Keratinocyte (primary cell): ENCODE measurements around the gene SNPH. TPM values are rescaled to one million over a fixed set of nuclear protein-coding genes. Genes with fewer than 3 reads are reported as not detected.

Experiments used
- DNase-seq: peaks from one replicate; pipeline ENCODE4 v3.0.0-alpha.2; 2011; ENCODE audit warnings: low read depth, missing footprints, low spot score
- FAIRE-seq: peaks from 2 replicates; lab custom pipeline; 2011; peaks lifted over from hg19 to GRCh38; lab: Jason Lieb, UNC
- H2AFZ ChIP-seq: 2 replicates; pipeline ENCODE4 v1.6.0; 2012; ENCODE audit warnings: low read length, control low read depth, inconsistent platforms; ENCODE audit not compliant: control insufficient read depth
- H3K27ac ChIP-seq: 2 replicates; pipeline ENCODE4 v1.5.1; 2011; ENCODE audit warnings: low read length; ENCODE audit not compliant: control insufficient read depth, insufficient read depth
- H3K27me3 ChIP-seq: 3 replicates; pipeline ENCODE4 v1.6.0; 2011; ENCODE audit warnings: low read length; ENCODE audit not compliant: control insufficient read depth, insufficient read depth; ENCODE audit errors: extremely low read depth
- H3K36me3 ChIP-seq, 2 experiments: 2 replicates in 1 of 2; 3 replicates in 1 of 2; pipeline ENCODE4 v1.5.1; 2011; ENCODE audit warnings: low read length in 2 of 2, mild to moderate bottlenecking in 1 of 2; ENCODE audit not compliant: control insufficient read depth in 2 of 2, insufficient read depth in 2 of 2; ENCODE audit errors: extremely low read depth in 1 of 2
- H3K4me1 ChIP-seq: 3 replicates; pipeline ENCODE4 v1.5.1; 2011; ENCODE audit warnings: low read length; ENCODE audit not compliant: control insufficient read depth, insufficient read depth; ENCODE audit errors: extremely low read depth
- H3K4me2 ChIP-seq: 3 replicates; pipeline ENCODE4 v1.6.0; 2011; ENCODE audit warnings: low read depth, low read length; ENCODE audit not compliant: control insufficient read depth, insufficient read depth; ENCODE audit errors: extremely low read depth
- H3K4me3 ChIP-seq, 3 experiments: fragments of 200-600 bp in 1 of 3; sonication (generic) in 1 of 3; 2 replicates in 2 of 3; 3 replicates in 1 of 3; pipeline ENCODE4 v1.5.1; 2011 to 2016; ENCODE audit warnings: low read length in 3 of 3, mild to moderate bottlenecking in 3 of 3, control low read depth in 2 of 3, inconsistent platforms in 1 of 3, low read depth in 1 of 3, mixed read lengths in 1 of 3, mixed run types in 1 of 3, moderate library complexity in 1 of 3; ENCODE audit not compliant: control insufficient read depth in 2 of 3, insufficient read depth in 2 of 3; ENCODE audit errors: extremely low read depth in 1 of 3
- H3K79me2 ChIP-seq: 2 replicates; pipeline ENCODE4 v1.6.0; 2012; ENCODE audit warnings: low read length; ENCODE audit not compliant: control insufficient read depth, insufficient read depth
- H3K9ac ChIP-seq: 3 replicates; pipeline ENCODE4 v1.6.0; 2011; ENCODE audit warnings: low read length; ENCODE audit not compliant: control insufficient read depth, insufficient read depth; ENCODE audit errors: extremely low read depth
- H3K9me1 ChIP-seq: 3 replicates; pipeline ENCODE4 v1.6.0; 2011; ENCODE audit warnings: low read length; ENCODE audit not compliant: control insufficient read depth, insufficient read depth; ENCODE audit errors: extremely low read depth
- H3K9me3 ChIP-seq: 2 replicates; pipeline ENCODE4 v1.5.1; 2012; ENCODE audit warnings: low read depth, low read length; ENCODE audit not compliant: control insufficient read depth
- H4K20me1 ChIP-seq: 3 replicates; pipeline ENCODE4 v1.6.0; 2011; ENCODE audit warnings: low read length; ENCODE audit not compliant: control insufficient read depth, insufficient read depth; ENCODE audit errors: extremely low read depth
- EZH2 ChIP-seq: IDR thresholded peaks from one replicate; pipeline ENCODE4 v1.6.1; 2012; ENCODE audit warnings: inconsistent platforms, mild to moderate bottlenecking, low read length, moderate library complexity
- dilution Hi-C: fragments of 300-500 bp; cut with MboI; formaldehyde crosslinking; loops from one replicate; pipeline ENCODE4 v1.7.0; 2020; ENCODE audit warnings: low sequenced_read_pairs; ENCODE audit not compliant: extremely low pct_ligation_motif_present
- polyA plus RNA-seq, 5 experiments: library from polyadenylated mRNA; depleted of rRNA in 3 of 5; stranded (reverse) in 3 of 5; stranded (forward) in 1 of 5; unstranded in 1 of 5; fragments of >200 nt; gene quantifications; 1 replicate in 1 of 5; 2 replicates in 3 of 5; 3 replicates in 1 of 5; pipeline versions ENCODE4 v1.2.1 to v1.2.3, GENCODE V29; 2011 to 2012; ENCODE audit warnings: missing spikeins in 2 of 5, low read depth in 1 of 5, low replicate concordance in 1 of 5
- TF ChIP-seq, protein P1 (sequence below), 3 experiments: IDR thresholded peaks in 1 of 3; conservative IDR thresholded peaks in 1 of 3; optimal IDR thresholded peaks in 1 of 3; 2 replicates in 2 of 3; 3 replicates in 1 of 3; pipeline versions ENCODE3 to v1.5.1; 2011; ENCODE audit warnings: low read length in 3 of 3, mild to moderate bottlenecking in 3 of 3, moderate library complexity in 2 of 3, control low read depth in 1 of 3, inconsistent platforms in 1 of 3; ENCODE audit not compliant: insufficient read depth in 2 of 3; ENCODE audit errors: extremely low read depth in 1 of 3

SNPH gene
- polyA plus RNA-seq, 1 donor (not counting 4 experiments of a cell fraction or from before 2014, with no cell fraction given) = 1.3 TPM

DNA sequence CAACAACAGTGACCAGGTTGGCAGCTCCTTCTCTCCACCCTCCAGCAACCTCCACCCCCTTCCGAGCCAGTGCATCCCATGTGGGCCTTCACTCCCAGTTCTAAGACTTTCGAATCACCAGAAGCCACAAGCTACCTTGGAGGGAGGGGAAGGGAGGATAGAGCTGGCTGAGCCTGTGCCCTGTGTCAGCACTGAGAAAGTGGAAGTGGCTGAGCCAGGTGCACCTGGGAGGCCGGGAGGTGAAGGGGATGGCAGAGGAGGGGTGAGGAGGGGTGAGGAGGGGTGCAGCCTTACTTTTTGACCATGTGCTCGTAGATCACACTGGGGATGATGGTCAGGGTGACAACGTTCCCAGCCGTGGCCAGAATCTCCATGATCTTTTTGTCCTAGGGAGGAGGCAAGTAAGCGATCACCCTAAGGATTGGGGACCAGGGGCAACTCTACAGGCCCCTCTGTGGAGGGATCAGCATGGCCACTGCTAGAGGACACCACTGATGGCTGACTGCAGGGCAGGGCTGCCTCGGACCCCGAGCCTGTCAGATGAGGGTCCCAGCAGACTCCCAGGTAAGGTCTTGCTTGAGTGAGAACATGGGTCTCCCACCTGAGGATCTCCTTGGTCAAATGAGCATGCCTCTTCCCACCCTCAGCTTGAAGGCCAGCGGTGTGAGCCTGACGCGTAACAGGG is 44.6 kb downstream of the SNPH start:
- TF ChIP-seq EZH2 = no peak
- TF ChIP-seq, protein P1, sequence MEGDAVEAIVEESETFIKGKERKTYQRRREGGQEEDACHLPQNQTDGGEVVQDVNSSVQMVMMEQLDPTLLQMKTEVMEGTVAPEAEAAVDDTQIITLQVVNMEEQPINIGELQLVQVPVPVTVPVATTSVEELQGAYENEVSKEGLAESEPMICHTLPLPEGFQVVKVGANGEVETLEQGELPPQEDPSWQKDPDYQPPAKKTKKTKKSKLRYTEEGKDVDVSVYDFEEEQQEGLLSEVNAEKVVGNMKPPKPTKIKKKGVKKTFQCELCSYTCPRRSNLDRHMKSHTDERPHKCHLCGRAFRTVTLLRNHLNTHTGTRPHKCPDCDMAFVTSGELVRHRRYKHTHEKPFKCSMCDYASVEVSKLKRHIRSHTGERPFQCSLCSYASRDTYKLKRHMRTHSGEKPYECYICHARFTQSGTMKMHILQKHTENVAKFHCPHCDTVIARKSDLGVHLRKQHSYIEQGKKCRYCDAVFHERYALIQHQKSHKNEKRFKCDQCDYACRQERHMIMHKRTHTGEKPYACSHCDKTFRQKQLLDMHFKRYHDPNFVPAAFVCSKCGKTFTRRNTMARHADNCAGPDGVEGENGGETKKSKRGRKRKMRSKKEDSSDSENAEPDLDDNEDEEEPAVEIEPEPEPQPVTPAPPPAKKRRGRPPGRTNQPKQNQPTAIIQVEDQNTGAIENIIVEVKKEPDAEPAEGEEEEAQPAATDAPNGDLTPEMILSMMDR (optimal IDR thresholded peaks at IDR 0.05 in 1 of 3, IDR thresholded peaks at IDR 0.05 in 1 of 3, conservative IDR thresholded peaks at IDR 0.05 in 1 of 3; ENCODE audit: extremely low read depth in 1 of 3, insufficient read depth in 2 of 3, low read length in 3 of 3) = no peak
- Histone ChIP-seq H3K27ac (no peak overlapping the region), H3K9me1 (no peaks in the 10 kb centered on the region), H2AFZ (no peak overlapping the region), H3K27me3 (no peaks in the 10 kb centered on the region), H3K4me3 (no peak overlapping the region), H4K20me1 (no peaks in the 10 kb centered on the region), H3K9me3 (no peaks in the 10 kb centered on the region), H3K4me1 (no peaks in the 10 kb centered on the region), H3K9ac (no peak overlapping the region), H3K36me3 (peaks cover 0 to 15% of the 10 kb centered on the region in 2 experiments), H3K79me2 (no peaks in the 10 kb centered on the region), H3K4me2 (no peak overlapping the region)
- dilution Hi-C loops = no loop called here
- FAIRE-seq (no peak), DNase-seq (no peak)

GRCh38 chr20:1312308-1312707 is 46.2 kb downstream of the SNPH start:
- Histone ChIP-seq H3K27me3 (no peaks in the 10 kb centered on the region), H3K36me3 (peaks cover 0 to 12% of the 10 kb centered on the region in 2 experiments), H4K20me1 (no peaks in the 10 kb centered on the region), H3K4me1 (no peaks in the 10 kb centered on the region), H3K9ac (no peak overlapping the region), H3K27ac (no peak overlapping the region), H2AFZ (no peak overlapping the region), H3K79me2 (no peaks in the 10 kb centered on the region), H3K9me3 (no peaks in the 10 kb centered on the region), H3K4me3 (no peak overlapping the region), H3K4me2 (no peak overlapping the region), H3K9me1 (no peaks in the 10 kb centered on the region)
- FAIRE-seq (no peak), DNase-seq (no peak)
- dilution Hi-C loops = no loop called here
- TF ChIP-seq, protein P1 (optimal IDR thresholded peaks at IDR 0.05 in 1 of 3, IDR thresholded peaks at IDR 0.05 in 1 of 3, conservative IDR thresholded peaks at IDR 0.05 in 1 of 3; ENCODE audit: extremely low read depth in 1 of 3, insufficient read depth in 2 of 3, low read length in 3 of 3) = no peak
- TF ChIP-seq EZH2 = no peak
